GM12878 (cell line): ENCODE results near the gene B4GALT1. TPM values are rescaled to one million over a fixed set of nuclear protein-coding genes. Genes with fewer than 3 reads are reported as not detected.

ENCODE experiments used
- ATAC-seq: fragments of 200-7000 bp; cut with Tn5 transposase; 3 replicates; pipeline ENCODE4 v1.9.1; 2020; ENCODE audit warnings: mild to moderate bottlenecking, moderate library complexity
- BruUV-seq: library from RNA; stranded (reverse); fragments of 400-500 nt; replicated peaks from 2 replicates; lab custom pipeline; 2021; lab: Mats Ljungman, UMichigan
- CTCF ChIA-PET: fragments of 300-600 bp; sonication (Branson Sonifier 250); formaldehyde crosslinking; extraction: SDS; loops from one replicate; lab custom pipeline; 2021; ENCODE audit warnings: inconsistent platforms; lab: Yijun Ruan, JAX
- POLR2A ChIA-PET: fragments of 350-600 bp; formaldehyde crosslinking; extraction: SDS; loops from one replicate; lab custom pipeline; 2021; ENCODE audit warnings: inconsistent platforms; lab: Charles Lee
- RAD21 ChIA-PET: fragments of 300-600 bp; sonication (Branson Sonifier 250); formaldehyde crosslinking; loops from one replicate; lab custom pipeline; 2023; ENCODE audit warnings: antibody characterized with exemption; ENCODE audit not compliant: unreplicated experiment; lab: Charles Lee
- SMC1A ChIA-PET: fragments of 300-600 bp; sonication (Branson Sonifier 250); formaldehyde crosslinking; loops from one replicate; lab custom pipeline; 2023; ENCODE audit not compliant: unreplicated experiment, uncharacterized antibody; lab: Charles Lee
- DNase-seq: peaks from one replicate; pipeline ENCODE4 v3.0.0-alpha.2; 2011; ENCODE audit warnings: low read depth, low spot score
- FAIRE-seq: peaks from 3 replicates; lab custom pipeline; 2011; peaks lifted over from hg19 to GRCh38; lab: Jason Lieb, UNC
- H2AFZ ChIP-seq: 2 replicates; pipeline ENCODE4 v1.6.0; 2011; ENCODE audit warnings: low read depth, low read length, control low read depth; ENCODE audit not compliant: control insufficient read depth
- H3K27ac ChIP-seq: 2 replicates; pipeline ENCODE4 v1.5.1; 2011; ENCODE audit warnings: control low read depth; ENCODE audit not compliant: control insufficient read depth, insufficient read depth
- H3K27me3 ChIP-seq, 2 experiments: replicated peaks in 1 of 2; 2 replicates each; pipeline versions ENCODE4 v1.6.0 to v1.6.1; 2011; ENCODE audit warnings: low read length in 1 of 2; ENCODE audit not compliant: control insufficient read depth in 2 of 2, insufficient read depth in 2 of 2
- H3K36me3 ChIP-seq, 2 experiments: 2 replicates each; pipeline ENCODE4 v1.5.1; 2011; ENCODE audit warnings: low read length in 1 of 2; ENCODE audit not compliant: control insufficient read depth in 2 of 2, insufficient read depth in 2 of 2
- H3K4me1 ChIP-seq: 2 replicates; pipeline ENCODE4 v1.6.1; 2011; ENCODE audit warnings: mild to moderate bottlenecking, low read length, moderate library complexity, mixed read lengths; ENCODE audit not compliant: control insufficient read depth, insufficient read depth
- H3K4me2 ChIP-seq: 2 replicates; pipeline ENCODE4 v1.6.0; 2011; ENCODE audit warnings: control low read depth; ENCODE audit not compliant: control insufficient read depth, insufficient read depth
- H3K4me3 ChIP-seq: fragments of 200-600 bp; sonication (generic); 2 replicates; pipeline ENCODE4 v1.5.1; 2016
- H3K79me2 ChIP-seq: 2 replicates; pipeline ENCODE4 v1.6.0; 2011; ENCODE audit warnings: low read length; ENCODE audit not compliant: control insufficient read depth, insufficient read depth
- H3K9ac ChIP-seq: 2 replicates; pipeline ENCODE4 v1.8.0; 2011; ENCODE audit warnings: low read length, control low read depth, mixed read lengths; ENCODE audit not compliant: control insufficient read depth, insufficient read depth
- H3K9me3 ChIP-seq: replicated peaks from 3 replicates; pipeline ENCODE4 v1.5.1; 2011; ENCODE audit warnings: mild to moderate bottlenecking, low read length; ENCODE audit not compliant: control insufficient read depth, insufficient read depth
- H4K20me1 ChIP-seq: 2 replicates; pipeline ENCODE4 v1.6.0; 2011; ENCODE audit not compliant: control insufficient read depth, insufficient read depth
- BCL11A ChIP-seq: IDR thresholded peaks from 2 replicates; pipeline ENCODE4 v1.6.1; 2011; ENCODE audit warnings: low read depth, low read length
- BCL3 ChIP-seq: IDR thresholded peaks from 2 replicates; pipeline ENCODE4 v1.6.1; 2011; ENCODE audit warnings: borderline replicate concordance, low read depth, mild to moderate bottlenecking, moderate library complexity, low read length; ENCODE audit not compliant: insufficient read depth, poor library complexity, severe bottlenecking
- FOXK2 ChIP-seq: fragments of 450-650 bp; IDR thresholded peaks from 2 replicates; pipeline ENCODE4 v1.6.1; 2017; ENCODE audit warnings: mild to moderate bottlenecking, moderate library complexity
- IKZF1 ChIP-seq: fragments of 450-650 bp; conservative IDR thresholded peaks from 2 replicates; pipeline ENCODE4 v1.6.1; 2017; ENCODE audit warnings: antibody characterized with exemption, mild to moderate bottlenecking
- IRF5 ChIP-seq: fragments of 450-650 bp; IDR thresholded peaks from 2 replicates; pipeline ENCODE4 v1.6.1; 2017; ENCODE audit warnings: borderline replicate concordance
- MYC ChIP-seq: IDR thresholded peaks from 2 replicates; pipeline ENCODE4 v1.6.1; 2011; ENCODE audit warnings: mild to moderate bottlenecking, low read length, moderate library complexity, inconsistent platforms; ENCODE audit not compliant: insufficient read depth, insufficient replicate concordance, insufficient read length, severe bottlenecking
- NR2C1 ChIP-seq: fragments of 450-650 bp; IDR thresholded peaks from 2 replicates; pipeline ENCODE4 v1.6.1; 2017; ENCODE audit warnings: antibody characterized with exemption, mild to moderate bottlenecking, moderate library complexity
- RELB ChIP-seq: fragments of 450-650 bp; IDR thresholded peaks from 2 replicates; pipeline ENCODE4 v1.6.1; 2017; ENCODE audit warnings: low read depth, mild to moderate bottlenecking, moderate library complexity
- RUNX3 ChIP-seq: IDR thresholded peaks from 2 replicates; pipeline ENCODE4 v1.6.1; 2012; ENCODE audit warnings: low read length, inconsistent platforms
- SMAD5 ChIP-seq: IDR thresholded peaks from 2 replicates; pipeline ENCODE4 v1.6.1; 2016; ENCODE audit warnings: antibody characterized with exemption, low read depth
- SREBF1 ChIP-seq: IDR thresholded peaks from 2 replicates; pipeline ENCODE4 v1.6.1; 2012; ENCODE audit warnings: mild to moderate bottlenecking, low read length
- TARDBP ChIP-seq: IDR thresholded peaks from 2 replicates; pipeline ENCODE4 v1.6.1; 2016; ENCODE audit warnings: borderline replicate concordance
- ZNF384 ChIP-seq: IDR thresholded peaks from 2 replicates; pipeline ENCODE4 v1.6.1; 2012; ENCODE audit warnings: low read depth, mild to moderate bottlenecking, low read length, improper control_type of control experiment, borderline replicate concordance
- ZNF687 ChIP-seq: fragments of 450-650 bp; IDR thresholded peaks from 2 replicates; pipeline ENCODE4 v1.6.1; 2017; ENCODE audit warnings: mild to moderate bottlenecking, moderate library complexity
- WGBS: methylation state at CpG from one replicate; pipeline ENCODE4 v1.1.6; 2016; ENCODE audit warnings: low lambda C conversion rate; ENCODE audit not compliant: insufficient replicate concordance, insufficient coverage; ENCODE audit errors: missing lambda C conversion rate; 5-methylcytosine and 5-hydroxymethylcytosine counted together
- in situ Hi-C: fragments of 300-500 bp; cut with MboI; formaldehyde crosslinking; loops from 9 replicates; pipeline ENCODE4 v1.14.3; 2018; ENCODE audit warnings: mixed read lengths
- intact Hi-C: fragments of 100-400 bp; cut with micrococcal nuclease; formaldehyde crosslinking; loops from one replicate; pipeline ENCODE4 v1.14.2; 2022; ENCODE audit not compliant: unreplicated experiment
- polyA plus RNA-seq, 11 experiments: library from polyadenylated mRNA; depleted of rRNA in 4 of 11; unstranded in 6 of 11; stranded (reverse) in 5 of 11; fragments of >200 nt; fragmentation: Nextera tagmentation in 4 of 11; fragmentation: Illumina TruSeq in 1 of 11; extraction: Ambion mirVana in 4 of 11; extraction: Trizol in 1 of 11; gene quantifications; 1 replicate in 1 of 11; 2 replicates in 10 of 11; pipeline versions ENCODE4 v1.2.1 to v1.2.3, GENCODE V29; 2011 to 2016; ENCODE audit warnings: inconsistent platforms in 2 of 11, missing spikeins in 2 of 11, low read depth in 1 of 11
- total RNA-seq, 4 experiments: library from RNA; depleted of rRNA in 3 of 4; stranded (reverse); fragments of >200 nt in 3 of 4; fragmentation: Illumina TruSeq in 1 of 4; extraction: Trizol in 1 of 4; gene quantifications; 2 replicates each; pipeline versions ENCODE4 v1.2.1 to v1.2.3, GENCODE V29; 2013 to 2021

B4GALT1 gene
- total and polyA plus RNA-seq, 10 of the 15 experiments (the other 5 are each of a cell fraction or from before 2014, with no cell fraction given): 12.7 to 79.0 (median 41.0) TPM

GRCh38 chr9:33154371-33154770 is 12.8 kb downstream of the B4GALT1 start (continued):
- TF ChIP-seq IRF5 (no peak), NR2C1 (no peak), FOXK2 (no peak), ZNF384 (no peak), MYC (no peak), BCL3 (no peak), TARDBP (no peak)

GRCh38 chr9:33153666-33154065 is 13.5 kb downstream of the B4GALT1 start:
- intact Hi-C loops: no loop called here
- H3K79me2 ChIP-seq: peaks cover 97% of the 10 kb centered on the region
- peak overlapping the region; percentile 46; the same call in 1 of the 2 replicates for H3K4me3 ChIP-seq
- 0% methylated on average over 5 of the region's 5 CpGs for WGBS
- ATAC-seq (peak; percentile 60), DNase-seq (no peak), FAIRE-seq (no peak)
- ChIA-PET SMC1A (interaction anchor here (1.7 to 3.7 kb wide), 3 partner anchors 7 to 24 kb away, joined by 5 to 43 read pairs (median 15); no protein-coding TSS in a partner anchor), RAD21 (interaction anchor here (3.3 to 3.5 kb wide), 2 partner anchors 9 to 73 kb away, joined by 12 to 23 read pairs; no protein-coding TSS in a partner anchor), CTCF (interaction anchor here (1.3 kb wide), 1 partner anchor 9 kb away, joined by 3 read pairs; no protein-coding TSS in a partner anchor), POLR2A (interaction anchor here (4.0 kb wide), 1 partner anchor 8 kb away, joined by 39 read pairs; no protein-coding TSS in a partner anchor)
- peaks cover 0 to 1% of the 10 kb centered on the region in 2 experiments; a peak in 2 of 4 replicates for H3K36me3 ChIP-seq
- in situ Hi-C loops: no loop called here
- H4K20me1 ChIP-seq: no peaks in the 10 kb centered on the region
- H2AFZ ChIP-seq: no peak overlapping the region
- BruUV-seq: no TSS peak
- H3K4me1 ChIP-seq: peaks cover 59% of the 10 kb centered on the region
- no peak overlapping the region for H3K9ac ChIP-seq
- H3K27me3 ChIP-seq: no peaks in the 10 kb centered on the region
- peak overlapping the region; percentile 58 for H3K4me2 ChIP-seq
- H3K27ac ChIP-seq: peak overlapping the region; percentile 59
- H3K9me3 ChIP-seq: no peaks in the 10 kb centered on the region
- no peak for TF ChIP-seq SREBF1
- TF ChIP-seq IKZF1: 0 out of 2 replicates have a peak, but pooled peaks have one; percentile 21
- TF ChIP-seq RUNX3: peak; percentile 75
- peak; percentile 41; the same call in 1 of the 2 replicates for TF ChIP-seq RELB
- no peak for TF ChIP-seq BCL11A
- TF ChIP-seq SMAD5: no peak
- TF ChIP-seq ZNF687: no peak
